Lower leg skin (tissue), 4 donors: ENCODE measurements around the gene PRSS1. TPM values are rescaled to one million over a fixed set of nuclear protein-coding genes. Genes with fewer than 3 reads are reported as not detected.
"Not testable (repeated sequence)": the region's sequence is repeated elsewhere in the genome, so short reads cannot be mapped to it uniquely, and the experiment has no call there.

Experiments
- DNase-seq, 2 donors: peaks; one replicate each; pipeline ENCODE4 v3.0.0-alpha.2; 2019; ENCODE audit warnings: low spot score in 2 of 2
- H3K4me3 ChIP-seq: fragments of 200-600 bp; sonication (generic); 2 replicates; pipeline ENCODE4 v1.5.1; 2017; ENCODE audit warnings: mild to moderate bottlenecking, low read depth; ENCODE audit not compliant: poor library complexity, severe bottlenecking
- CTCF ChIP-seq, 3 donors: fragments of 450-650 bp; IDR thresholded peaks; one replicate each; pipeline ENCODE4 v1.5.1; 2016; ENCODE audit warnings: antibody characterized with exemption in 3 of 3, mild to moderate bottlenecking in 3 of 3, moderate library complexity in 2 of 3
- POLR2A ChIP-seq, 2 donors: fragments of 450-650 bp; IDR thresholded peaks; one replicate each; pipeline ENCODE4 v1.6.1; 2016 to 2017; ENCODE audit warnings: antibody characterized with exemption in 2 of 2, mild to moderate bottlenecking in 1 of 2, moderate library complexity in 1 of 2
- WGBS, 2 donors: methylation state at CpG; one replicate each; pipeline ENCODE4 v1.1.5; 2018; 5-methylcytosine and 5-hydroxymethylcytosine counted together
- intact Hi-C: fragments of 100-400 bp; cut with DNase I; formaldehyde crosslinking; loops from one replicate; pipeline ENCODE4 v1.15.0; 2023; ENCODE audit warnings: low total_unique reads
- total RNA-seq, 4 donors: library from RNA; depleted of rRNA; stranded (reverse); fragments of >200 nt; gene quantifications; one replicate each; pipeline ENCODE4 v1.1.0, GENCODE V29; 2016

The PRSS1 gene
- total RNA-seq, 4 donors from 2014 or later: 3.0 TPM; not detected in 3

GRCh38 chr7:142745091-142745635 lies 4.1 kb upstream of the PRSS1 start:
- H3K4me3 ChIP-seq: no peak overlapping the region
- DNase-seq: no peak
- intact Hi-C loops: no loop called here
- WGBS, 2 donors: 52 to 93% methylated on average over 1 of the region's 1 CpG
- TF ChIP-seq CTCF (IDR thresholded peaks at IDR 0.05): no peak
- TF ChIP-seq POLR2A (IDR thresholded peaks at IDR 0.05): no peak

- intact Hi-C loops: no loop called here
- WGBS, 2 donors: 70 to 72% methylated on average over 4 of the region's 4 CpGs
- DNase-seq: no peak
- no peak overlapping the region for H3K4me3 ChIP-seq
- TF ChIP-seq POLR2A (IDR thresholded peaks at IDR 0.05) (no peak), CTCF (IDR thresholded peaks at IDR 0.05) (no peak)
These were observed 3.5 kb upstream of the PRSS1 start for GRCh38 chr7:142745745-142746144.

- intact Hi-C loops: no loop called here
- no peak for DNase-seq
- TF ChIP-seq POLR2A (IDR thresholded peaks at IDR 0.05): no peak
- TF ChIP-seq CTCF (IDR thresholded peaks at IDR 0.05): no peak
- 78 to 80% methylated on average over 3 of the region's 3 CpGs for WGBS, 2 donors
- no peak overlapping the region for H3K4me3 ChIP-seq
These were observed 3.0 kb upstream of the PRSS1 start for GRCh38 chr7:142746264-142746663.

- WGBS, 2 donors: 94 to 98% methylated on average over 2 of the region's 2 CpGs
- H3K4me3 ChIP-seq, intact Hi-C loops, DNase-seq: not testable (repeated sequence)
These were observed 862 bp upstream of the PRSS1 start for GRCh38 chr7:142748410-142748809.

GRCh38 chr7:142750321-142750938 lies 1.2 kb downstream of the PRSS1 start:
- intact Hi-C loops: no loop called here
- TF ChIP-seq CTCF (IDR thresholded peaks at IDR 0.05) (no peak), POLR2A (IDR thresholded peaks at IDR 0.05) (no peak)
- 80% methylated on average over 9 of the region's 9 CpGs for WGBS, 2 donors
- DNase-seq: peak in 1 of 2 donors; percentile 64
- no peak overlapping the region for H3K4me3 ChIP-seq

GRCh38 chr7:142751526-142752175 lies 2.4 kb downstream of the PRSS1 start:
- WGBS, 2 donors: 89 to 94% methylated on average over 14 of the region's 14 CpGs
- intact Hi-C loops, H3K4me3 ChIP-seq: not testable (repeated sequence)
- peak in 1 of 2 donors; percentile 78 for DNase-seq
